NCI-H69 (cell line): ENCODE results near the gene HHATL.

Source experiments
- DNase-seq: peaks from one replicate; lab custom pipeline; 2025; lab: John Stamatoyannopoulos, UW

Gene HHATL, protein sequence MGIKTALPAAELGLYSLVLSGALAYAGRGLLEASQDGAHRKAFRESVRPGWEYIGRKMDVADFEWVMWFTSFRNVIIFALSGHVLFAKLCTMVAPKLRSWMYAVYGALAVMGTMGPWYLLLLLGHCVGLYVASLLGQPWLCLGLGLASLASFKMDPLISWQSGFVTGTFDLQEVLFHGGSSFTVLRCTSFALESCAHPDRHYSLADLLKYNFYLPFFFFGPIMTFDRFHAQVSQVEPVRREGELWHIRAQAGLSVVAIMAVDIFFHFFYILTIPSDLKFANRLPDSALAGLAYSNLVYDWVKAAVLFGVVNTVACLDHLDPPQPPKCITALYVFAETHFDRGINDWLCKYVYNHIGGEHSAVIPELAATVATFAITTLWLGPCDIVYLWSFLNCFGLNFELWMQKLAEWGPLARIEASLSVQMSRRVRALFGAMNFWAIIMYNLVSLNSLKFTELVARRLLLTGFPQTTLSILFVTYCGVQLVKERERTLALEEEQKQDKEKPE

DNA sequence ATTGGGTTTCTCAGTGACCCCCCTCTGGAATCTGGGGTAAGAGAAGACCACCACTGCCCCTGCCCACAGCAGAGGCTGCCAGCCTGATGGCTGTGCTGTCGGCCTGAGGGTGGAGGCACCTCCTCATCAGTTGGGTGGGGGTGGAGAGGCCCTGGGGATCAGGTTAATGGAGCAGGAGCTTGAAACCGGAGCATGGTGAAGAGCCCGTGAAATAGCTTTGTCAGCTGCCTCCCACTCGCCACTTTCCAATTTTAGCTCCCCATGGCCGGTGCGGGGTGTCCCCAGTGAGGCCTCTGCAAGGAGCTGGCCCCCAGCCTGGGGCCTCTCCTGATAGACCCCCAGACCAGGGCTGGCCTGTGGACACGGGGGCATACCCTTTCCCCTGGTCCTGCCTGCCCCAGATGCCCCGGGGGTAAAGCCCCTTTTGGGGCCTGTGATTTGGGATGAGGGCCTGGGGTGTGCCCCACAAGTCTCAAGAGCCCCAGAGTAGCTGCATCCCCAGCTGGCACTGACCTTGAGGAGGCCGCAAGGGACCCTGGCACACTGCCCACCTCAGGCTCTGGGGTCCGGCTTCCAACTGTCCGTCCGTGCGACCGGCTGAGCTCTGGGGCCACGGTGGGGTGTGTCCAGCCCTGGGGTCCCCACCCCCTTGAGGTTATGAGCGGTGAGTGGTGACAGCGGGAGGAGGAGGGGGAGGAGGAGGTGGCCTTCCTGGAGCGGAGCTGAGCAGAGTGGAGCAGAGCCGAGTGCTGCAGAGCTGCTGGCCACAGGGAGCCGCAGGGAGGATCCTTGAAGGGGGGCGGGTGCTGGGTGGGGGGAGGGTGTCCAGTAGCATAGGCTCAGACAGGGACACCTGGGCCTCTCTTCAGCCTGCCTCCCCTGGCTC, at the start of gene HHATL:
HHATL (minus strand) TSS at position 733 of the 886 bp plus-strand sequence. CDS start 1,972 bp downstream, outside the sequence.
- no peak for DNase-seq

DNA sequence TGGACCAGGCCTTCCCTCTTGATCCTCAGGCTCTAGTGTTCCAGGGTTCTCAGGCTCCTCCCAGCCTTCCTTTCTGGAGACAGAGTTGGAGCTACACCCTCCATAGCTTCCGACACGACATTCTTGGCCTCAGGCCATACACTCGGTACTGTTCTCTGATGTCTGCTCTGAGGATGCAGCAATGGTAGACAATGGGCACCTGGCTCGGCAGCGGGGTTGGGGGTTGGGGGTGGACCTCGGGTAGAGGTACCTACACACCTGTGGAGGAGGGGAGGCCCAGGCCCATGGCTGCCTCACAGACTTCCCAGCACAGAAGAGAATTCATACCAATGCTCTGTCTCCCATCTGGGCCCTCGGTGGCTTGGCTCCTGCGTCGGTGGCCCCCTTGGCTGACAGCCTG, 49.0 kb upstream of the HHATL start:
- no peak for DNase-seq

DNA sequence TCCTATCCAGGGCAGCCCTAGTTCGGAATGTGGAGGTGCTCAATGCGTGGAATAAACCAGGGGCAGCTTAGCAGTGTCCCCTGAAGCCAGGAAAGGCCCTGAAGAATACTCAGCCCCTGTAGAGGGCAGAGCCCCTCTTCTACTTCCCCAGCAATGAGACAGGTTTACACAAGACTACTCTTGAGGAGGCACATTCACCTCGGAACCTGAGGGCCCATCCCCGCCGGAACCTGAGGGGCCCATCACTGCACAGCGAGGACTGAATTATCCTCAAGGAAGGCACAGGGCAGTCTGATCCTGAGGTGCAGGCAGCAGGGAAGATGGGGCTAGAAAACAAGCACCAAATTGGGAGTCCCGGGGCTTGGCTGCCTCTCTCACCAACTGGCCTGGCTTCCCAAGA, 48.2 kb upstream of the HHATL start:
- DNase-seq = no peak

DNA sequence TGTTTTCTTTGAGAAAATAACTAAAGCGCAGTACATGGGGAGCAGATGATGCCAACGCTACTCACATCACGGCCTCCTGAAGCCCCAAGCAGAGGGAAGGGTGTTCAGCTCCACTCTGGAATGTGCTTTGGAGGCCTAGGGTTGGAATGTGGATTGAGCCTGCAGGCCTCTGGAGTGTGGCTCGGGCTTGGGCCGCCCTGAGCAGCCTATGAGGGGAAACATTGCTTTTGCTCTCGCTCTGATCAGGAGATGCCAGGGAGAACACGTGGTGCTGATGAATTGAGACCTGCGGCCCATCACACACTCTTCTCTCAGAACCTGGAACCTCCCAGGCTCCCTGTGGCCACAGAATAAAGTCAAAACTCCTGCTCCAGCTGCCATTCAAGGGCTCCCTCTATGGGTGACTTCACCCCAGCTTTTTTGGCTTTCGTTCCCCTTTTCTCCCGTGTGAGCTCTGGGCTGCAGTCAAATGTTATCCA, 47.2 kb upstream of the HHATL start:
- DNase-seq = peak; percentile 8

DNA sequence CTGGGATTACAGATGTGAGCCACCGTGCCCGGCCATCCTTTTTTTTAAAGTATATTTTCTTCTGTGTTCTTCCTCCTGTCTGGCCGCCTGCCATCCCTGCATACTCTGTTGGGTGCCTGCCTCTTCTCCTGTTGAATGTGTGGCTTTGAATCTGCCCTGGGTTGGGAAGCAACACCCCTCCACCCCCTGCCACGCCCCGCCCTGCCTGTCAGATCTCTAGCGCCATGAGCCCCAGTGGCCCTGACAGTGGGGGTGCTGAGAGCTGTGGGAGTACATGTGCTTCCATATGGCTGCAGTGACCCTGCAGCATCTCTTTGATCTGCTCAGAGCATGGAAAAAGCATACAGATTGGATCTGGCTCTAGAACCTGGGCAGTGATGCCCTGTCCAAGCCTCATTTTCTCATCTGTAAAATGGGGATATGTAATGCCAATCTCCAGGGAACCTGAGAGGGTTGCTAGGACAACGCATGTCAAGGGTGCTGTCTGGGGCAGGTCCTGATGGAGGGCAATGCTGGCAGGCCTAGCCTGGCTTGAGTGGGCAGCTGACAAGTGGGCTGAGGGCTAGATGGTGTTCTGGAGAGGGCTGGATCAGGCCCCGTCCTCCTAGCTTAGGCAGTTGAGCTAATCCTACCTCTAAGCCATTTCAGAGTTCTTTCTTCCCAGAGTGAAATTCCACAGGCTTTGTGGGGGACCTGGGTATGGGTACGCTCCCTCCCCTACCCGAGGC, 46.6 kb upstream of the HHATL start:
- peak; percentile 57 for DNase-seq

DNA sequence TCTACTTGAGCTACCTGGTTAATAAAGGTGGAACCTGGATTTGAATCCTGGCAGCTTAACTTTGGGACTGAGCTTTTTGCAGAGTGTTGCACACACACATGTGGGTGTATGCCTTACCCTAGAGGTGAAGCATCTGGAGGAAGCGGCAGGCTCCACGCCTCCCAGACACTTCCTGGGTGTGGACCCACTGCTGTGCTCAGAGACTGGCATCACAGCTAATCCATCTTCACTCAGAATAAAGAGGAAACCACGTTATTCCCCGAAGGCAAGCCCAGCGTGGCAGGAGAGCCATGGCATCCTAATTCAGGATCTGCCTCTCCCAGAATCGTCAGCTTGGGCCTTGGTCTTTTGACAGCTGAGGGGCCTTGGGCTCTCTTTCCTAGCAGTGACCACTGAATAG, 45.0 kb upstream of the HHATL start:
- DNase-seq = peak; percentile 64

DNA sequence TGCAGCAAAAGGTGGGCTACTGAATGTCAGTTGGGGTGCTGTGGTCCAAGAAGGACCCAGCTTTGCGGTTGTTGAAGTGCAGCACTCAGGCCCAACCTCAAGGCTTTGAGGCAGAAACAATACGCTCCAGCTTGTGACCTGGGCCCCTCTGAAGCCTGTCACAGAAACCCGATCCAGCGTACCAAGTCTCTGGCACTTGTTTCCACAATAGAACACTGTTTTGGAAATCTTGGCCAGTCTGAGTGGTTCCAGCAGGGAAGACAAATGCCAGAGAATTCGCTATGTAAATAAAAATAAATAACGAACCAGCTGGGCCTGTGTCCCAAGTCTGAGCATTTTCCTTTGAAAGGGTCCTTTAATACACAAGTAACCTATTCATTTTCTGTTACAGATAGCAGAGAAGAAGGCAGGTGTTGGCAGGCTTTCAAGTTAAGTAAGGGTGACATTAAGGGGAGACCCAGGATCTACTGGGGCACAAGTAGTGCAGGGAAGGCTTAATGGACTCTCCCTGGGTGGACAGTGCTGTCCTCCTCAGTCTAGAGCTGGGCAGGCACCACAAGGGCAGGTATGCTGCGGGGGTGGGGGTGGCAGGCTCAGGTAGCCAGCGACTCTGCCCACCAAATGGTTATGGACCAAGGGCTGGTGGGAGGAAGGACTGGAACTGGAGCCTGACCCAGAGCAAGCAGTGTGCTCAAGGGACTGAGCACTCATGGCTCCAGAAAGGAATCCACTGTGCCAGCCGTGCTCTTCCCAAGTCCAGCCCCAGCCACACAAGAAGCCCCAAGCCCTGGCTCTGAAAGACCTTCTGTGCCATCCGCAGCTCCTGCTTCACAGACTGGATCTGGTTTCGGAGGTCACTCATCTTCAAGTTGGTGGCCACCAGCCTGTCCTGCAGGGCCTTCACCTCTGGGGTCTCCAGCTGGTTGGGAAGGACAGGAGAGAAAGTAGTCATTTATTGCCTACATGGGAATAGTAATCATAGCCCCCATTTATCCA, 44.2 kb upstream of the HHATL start:
- DNase-seq = peak; percentile 72

DNA sequence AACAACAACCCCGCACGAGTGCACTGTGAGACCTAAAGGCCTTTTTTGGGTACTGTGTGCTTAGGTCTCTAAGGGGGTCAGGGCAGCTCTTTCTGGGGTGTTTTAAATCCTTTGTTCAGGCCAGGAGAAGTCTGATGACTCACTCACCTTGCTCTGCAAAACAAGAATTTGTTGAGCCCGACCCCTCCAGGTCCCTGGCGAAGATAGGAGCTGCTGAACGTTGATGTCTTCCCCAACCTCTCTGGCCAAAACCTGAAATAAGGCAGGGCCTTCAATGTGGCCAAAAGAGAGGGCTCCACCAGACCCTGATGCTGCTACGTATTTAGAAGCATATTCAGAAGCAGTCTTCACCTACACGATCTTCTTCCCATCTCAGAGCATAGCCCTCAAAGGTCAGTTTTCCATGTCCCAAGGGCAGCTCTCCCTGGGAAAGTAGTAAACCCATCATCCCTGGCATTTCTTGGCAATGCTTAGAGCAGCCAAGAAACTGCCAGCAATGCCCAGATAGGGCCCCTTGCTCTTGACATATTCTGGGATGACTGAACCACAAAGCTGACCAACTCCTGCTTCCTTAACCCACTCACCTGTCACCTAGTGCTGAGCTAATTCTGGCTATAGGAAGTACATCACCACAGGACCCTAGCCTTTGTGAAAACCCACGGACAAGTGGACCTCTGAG, 43.3 kb upstream of the HHATL start:
- DNase-seq = peak; percentile 5

DNA sequence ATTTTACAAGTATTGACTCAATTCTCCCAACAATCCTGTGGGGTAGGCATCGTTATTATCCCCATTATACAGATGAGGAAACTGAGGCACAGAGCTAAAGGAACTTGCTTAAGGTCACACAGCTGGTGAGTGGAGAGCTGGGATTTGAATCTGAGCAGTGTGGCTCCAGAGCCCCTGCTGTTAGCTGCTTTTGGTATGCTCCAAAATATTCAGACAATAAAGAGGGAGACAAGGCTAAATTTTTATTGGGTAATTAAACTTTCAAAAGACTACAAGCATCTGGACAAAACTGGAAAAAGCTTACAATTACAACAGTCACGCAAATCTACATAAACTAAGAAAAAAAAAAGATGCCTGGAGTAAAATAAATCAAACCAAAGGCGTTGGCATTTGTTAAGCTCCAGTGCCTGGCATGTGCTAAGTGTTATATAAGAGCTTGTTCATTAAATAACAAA, 42.7 kb upstream of the HHATL start:
- peak; percentile 4 for DNase-seq

DNA sequence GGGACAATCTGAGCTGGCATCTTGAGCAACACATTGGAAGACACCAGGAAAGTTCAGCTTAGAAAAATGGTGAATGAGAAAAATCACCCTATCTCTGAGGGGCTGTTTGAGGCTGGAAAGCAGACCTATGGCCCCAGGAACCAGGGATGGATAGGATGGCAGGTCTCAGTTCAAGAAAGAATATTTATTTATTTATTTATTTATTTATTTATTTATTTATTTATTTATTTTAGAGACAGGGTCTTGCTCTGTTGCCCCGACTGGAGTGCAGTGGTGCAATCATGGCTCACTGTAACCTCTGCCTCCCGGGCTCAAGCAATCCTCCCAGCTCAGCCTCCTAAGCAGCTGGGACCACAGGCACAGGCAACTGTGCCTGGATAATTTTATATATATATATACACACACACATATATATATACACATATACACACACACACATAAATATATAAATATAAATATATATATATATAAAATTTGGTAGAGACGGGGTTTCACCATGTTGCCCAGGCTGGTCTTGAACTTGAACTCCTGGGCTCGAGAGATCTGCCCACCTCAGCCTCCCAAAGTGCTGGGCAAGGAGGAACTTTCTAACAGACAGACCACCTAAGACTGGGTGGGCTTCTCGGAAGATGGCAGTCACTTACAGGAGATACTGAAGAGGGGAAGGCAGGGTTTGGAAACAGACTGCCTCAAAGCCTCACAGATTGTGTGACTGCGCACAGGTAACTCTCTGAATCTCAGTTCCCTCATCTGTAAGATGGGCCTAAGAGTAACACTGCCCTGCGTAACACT, 40.8 kb upstream of the HHATL start:
- no peak for DNase-seq

DNA sequence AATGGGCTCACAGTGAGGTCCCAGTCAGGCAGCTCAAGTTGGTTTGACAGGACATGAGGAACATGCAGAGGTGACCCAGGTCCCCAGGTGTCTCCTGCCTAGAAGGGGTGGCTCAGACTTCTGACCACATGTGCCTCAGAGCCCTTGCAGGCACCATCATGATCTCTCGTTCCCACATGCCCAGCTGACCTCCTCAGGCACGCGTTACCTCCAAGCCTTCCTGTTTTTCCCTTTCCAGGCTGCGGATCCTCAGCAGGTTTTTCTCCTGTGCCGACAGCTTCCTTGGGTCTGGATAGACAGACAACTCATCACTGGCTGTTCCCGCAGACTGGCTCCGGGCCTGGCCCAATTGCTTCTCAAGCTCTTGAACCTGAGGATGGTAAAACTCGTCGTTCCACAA, 40.1 kb upstream of the HHATL start:
- DNase-seq = no peak

DNA sequence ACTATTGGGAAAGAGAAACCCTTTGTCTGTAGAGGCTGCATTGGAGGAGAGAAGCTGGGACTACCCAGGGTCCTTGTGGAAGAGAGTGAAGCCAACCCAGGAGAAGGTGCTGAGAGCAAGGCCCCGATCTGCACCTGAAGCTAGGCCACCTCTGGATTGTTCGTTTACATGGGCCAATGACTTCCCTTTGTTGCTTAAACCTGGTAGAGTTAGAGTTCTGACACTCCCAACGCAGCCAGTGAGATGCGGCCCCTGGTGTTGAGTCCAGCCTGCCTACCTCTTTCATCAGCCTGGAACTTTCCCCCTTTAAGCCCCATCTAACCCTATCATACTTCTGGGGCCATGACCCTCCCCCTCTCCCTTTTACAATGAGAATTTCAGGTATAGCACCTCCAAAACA, 39.7 kb upstream of the HHATL start:
- DNase-seq = no peak

DNA sequence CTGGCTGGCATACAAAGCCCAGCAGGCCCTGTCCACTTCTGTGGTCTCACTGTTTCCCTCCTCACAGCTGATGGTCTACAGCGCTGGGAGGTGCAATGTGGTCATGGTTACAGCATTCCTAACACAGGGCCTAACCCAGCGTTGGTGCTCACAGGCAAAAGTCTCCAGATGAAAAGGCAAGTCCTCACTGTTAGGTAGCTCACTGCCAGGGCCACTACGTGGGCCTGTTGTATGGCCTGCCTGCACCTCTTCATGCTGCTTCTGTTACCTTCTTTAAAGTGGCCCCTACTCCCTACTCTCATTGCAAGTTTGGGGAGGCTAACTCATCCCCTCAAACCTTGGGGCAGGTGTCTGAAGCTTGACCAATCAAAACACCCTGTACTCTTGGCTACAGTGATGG, 39.2 kb upstream of the HHATL start:
- no peak for DNase-seq

DNA sequence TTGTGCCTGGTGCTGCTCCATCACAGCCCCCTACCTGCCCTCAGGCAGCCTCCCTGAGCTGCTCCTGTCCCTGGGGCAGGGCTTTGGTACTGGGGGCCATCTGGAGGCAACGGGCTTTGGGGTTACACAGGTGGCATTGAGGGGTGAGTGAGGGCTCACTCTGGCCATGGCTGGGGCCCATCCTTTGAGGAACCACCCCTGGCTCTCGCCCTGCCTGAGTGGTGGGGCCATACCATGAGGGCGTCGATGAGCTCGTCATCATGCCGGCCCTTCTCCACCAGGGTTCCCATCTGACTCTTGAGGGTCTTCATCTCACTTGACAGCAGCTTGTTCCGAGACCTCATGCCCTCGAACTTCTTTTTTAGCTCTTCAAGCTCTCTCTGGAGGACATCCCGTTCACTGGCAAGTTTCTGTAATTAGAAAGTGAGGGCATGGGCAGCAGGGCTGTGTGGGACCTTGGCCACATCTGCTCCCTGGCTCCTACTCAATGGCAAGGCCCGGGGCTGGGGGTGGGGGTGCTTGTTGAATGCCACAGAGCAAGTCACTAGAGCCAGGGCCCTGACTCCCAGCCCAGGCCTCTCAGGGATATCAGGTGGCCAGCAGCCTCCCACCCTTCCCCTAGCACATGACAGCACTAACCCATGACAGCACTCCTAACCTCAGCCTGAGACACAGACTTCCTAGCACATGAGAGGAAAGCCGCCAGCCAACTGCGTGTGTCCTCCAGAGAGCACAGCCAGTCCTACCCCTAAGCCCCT, 37.0 kb upstream of the HHATL start:
- no peak for DNase-seq

DNA sequence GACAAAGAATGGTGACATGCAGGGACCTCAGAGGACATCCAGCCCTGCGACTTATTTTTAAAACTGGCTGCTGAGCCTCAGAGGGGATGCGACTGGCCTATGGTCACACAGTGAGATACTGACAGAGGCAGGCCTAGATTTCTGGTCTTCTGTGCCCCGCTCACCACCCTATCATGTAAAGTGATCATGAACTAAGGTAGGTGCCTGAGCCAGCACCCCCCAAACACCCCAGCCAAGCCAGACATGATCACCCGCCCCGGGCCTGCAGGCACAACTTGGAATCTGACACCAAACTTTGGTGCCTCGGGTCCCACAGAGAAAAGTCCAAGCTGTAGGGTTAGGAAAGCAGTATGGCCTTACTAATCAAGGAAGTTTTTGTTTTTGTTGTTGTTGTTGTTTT, 33.9 kb upstream of the HHATL start:
- DNase-seq = no peak

DNA sequence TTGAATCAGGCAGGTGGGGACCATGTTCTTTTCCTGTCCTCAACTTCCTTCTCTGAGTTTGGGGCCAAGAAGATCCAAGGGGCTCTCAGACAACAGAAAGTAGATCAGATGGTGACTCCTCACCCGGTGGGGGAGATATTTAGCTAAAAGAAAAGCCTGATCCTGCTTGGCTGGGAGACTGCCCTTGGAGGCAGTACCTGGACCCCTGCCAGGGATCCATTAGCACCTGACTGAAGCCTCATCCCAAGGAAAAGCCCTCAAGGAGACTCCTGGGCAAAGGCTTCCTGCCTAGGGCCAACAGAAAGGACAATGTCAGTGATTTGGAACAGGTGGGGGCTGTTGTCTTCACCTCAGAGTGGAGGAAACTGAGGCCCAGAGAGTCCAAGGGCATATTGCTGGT, 33.5 kb upstream of the HHATL start:
- peak; percentile 77 for DNase-seq

DNA sequence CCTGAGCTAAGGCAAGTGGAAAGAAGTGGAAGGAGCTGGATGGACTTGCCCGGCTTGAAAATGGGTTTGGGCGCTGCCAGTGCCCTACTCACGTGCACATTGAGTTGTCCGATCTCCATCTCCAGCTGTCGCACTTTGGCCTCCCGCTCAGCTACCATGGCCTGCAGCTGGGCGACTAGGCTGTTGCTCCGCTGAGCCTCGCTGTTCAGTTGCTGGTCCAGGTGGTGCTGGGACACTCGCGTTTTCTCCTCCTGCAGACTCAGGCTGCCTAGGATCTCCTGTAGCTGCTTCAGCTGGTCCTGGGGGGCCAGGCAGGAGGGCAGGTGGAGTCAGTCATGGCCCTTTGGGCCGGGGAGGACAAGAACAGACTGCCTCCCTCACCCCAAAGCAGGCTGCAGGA, 33.0 kb upstream of the HHATL start:
- DNase-seq = no peak

DNA sequence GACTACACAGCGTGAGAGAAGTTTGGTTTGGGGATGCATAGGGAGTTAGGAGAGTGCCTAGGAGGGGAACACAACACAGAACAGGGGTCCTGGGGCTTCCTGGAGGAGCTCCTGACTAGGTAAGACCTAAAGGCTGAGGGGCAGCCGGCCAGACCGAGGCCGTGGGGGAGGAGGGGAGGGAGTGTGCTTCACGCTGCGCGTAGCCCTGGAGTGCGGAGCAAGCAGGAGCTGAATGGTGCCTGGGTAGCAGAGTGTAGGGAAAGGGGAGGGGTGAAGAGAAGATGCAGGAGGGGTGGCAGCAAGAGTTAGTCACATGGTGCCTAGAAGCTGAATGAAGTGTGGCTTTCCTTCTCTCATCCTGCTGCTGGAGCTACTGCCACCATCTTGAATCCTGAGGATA, 32.4 kb upstream of the HHATL start:
- no peak for DNase-seq
